Upper lobe of left lung (tissue), 4 donors: ENCODE results near the gene SNRPA.

Experiments
- EP300 ChIP-seq, 4 donors: sonication (generic); formaldehyde crosslinking; IDR thresholded peaks; one replicate each; pipeline ENCODE4 v1.5.1; 2017; ENCODE audit warnings: antibody characterized with exemption in 4 of 4, control low read depth in 2 of 4
- POLR2A ChIP-seq, 4 donors: fragments of 450-650 bp; IDR thresholded peaks; one replicate each; pipeline ENCODE4 v1.5.1; 2016 to 2017; ENCODE audit warnings: antibody characterized with exemption in 4 of 4, mild to moderate bottlenecking in 2 of 4
- POLR2AphosphoS5 ChIP-seq, 2 donors: sonication (generic); formaldehyde crosslinking; IDR thresholded peaks; one replicate each; pipeline ENCODE4 v1.5.1; 2017; ENCODE audit warnings: antibody characterized with exemption in 2 of 2
- TF ChIP-seq, protein P1 (sequence below), 6 experiments: fragments of 450-650 bp in 4 of 6; fragments of 200-600 bp in 2 of 6; sonication (generic) in 2 of 6; IDR thresholded peaks; one replicate each; pipeline ENCODE4 v1.5.1; 2016 to 2019; ENCODE audit warnings: antibody characterized with exemption in 6 of 6

GRCh38 chr19:40755248-40755624 lies 4.2 kb downstream of the SNRPA start:
- TF ChIP-seq, protein P1, sequence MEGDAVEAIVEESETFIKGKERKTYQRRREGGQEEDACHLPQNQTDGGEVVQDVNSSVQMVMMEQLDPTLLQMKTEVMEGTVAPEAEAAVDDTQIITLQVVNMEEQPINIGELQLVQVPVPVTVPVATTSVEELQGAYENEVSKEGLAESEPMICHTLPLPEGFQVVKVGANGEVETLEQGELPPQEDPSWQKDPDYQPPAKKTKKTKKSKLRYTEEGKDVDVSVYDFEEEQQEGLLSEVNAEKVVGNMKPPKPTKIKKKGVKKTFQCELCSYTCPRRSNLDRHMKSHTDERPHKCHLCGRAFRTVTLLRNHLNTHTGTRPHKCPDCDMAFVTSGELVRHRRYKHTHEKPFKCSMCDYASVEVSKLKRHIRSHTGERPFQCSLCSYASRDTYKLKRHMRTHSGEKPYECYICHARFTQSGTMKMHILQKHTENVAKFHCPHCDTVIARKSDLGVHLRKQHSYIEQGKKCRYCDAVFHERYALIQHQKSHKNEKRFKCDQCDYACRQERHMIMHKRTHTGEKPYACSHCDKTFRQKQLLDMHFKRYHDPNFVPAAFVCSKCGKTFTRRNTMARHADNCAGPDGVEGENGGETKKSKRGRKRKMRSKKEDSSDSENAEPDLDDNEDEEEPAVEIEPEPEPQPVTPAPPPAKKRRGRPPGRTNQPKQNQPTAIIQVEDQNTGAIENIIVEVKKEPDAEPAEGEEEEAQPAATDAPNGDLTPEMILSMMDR (IDR thresholded peaks at IDR 0.05) = no peak
- TF ChIP-seq POLR2AphosphoS5 (IDR thresholded peaks at IDR 0.05) = no peak
- no peak for TF ChIP-seq POLR2A (IDR thresholded peaks at IDR 0.05)
- TF ChIP-seq EP300 (IDR thresholded peaks at IDR 0.05) = no peak
